Measurements from ENCODE around the gene NME5. TPM values are rescaled to one million over a fixed set of nuclear protein-coding genes. Genes with fewer than 3 reads are reported as not detected.

The NME5 gene, protein sequence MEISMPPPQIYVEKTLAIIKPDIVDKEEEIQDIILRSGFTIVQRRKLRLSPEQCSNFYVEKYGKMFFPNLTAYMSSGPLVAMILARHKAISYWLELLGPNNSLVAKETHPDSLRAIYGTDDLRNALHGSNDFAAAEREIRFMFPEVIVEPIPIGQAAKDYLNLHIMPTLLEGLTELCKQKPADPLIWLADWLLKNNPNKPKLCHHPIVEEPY
- total RNA-seq (1 to 10 TPM in 1 of 2 donors, under 1 TPM in 1; 0.58 to 2.1 TPM), polyA plus RNA-seq (1 to 10 TPM in 1 of 2 donors, not detected in 1; 2.6 TPM)
- long read RNA-seq, donor 1 = 0 reads
- long read RNA-seq, donor 2 = 0 reads

DNA sequence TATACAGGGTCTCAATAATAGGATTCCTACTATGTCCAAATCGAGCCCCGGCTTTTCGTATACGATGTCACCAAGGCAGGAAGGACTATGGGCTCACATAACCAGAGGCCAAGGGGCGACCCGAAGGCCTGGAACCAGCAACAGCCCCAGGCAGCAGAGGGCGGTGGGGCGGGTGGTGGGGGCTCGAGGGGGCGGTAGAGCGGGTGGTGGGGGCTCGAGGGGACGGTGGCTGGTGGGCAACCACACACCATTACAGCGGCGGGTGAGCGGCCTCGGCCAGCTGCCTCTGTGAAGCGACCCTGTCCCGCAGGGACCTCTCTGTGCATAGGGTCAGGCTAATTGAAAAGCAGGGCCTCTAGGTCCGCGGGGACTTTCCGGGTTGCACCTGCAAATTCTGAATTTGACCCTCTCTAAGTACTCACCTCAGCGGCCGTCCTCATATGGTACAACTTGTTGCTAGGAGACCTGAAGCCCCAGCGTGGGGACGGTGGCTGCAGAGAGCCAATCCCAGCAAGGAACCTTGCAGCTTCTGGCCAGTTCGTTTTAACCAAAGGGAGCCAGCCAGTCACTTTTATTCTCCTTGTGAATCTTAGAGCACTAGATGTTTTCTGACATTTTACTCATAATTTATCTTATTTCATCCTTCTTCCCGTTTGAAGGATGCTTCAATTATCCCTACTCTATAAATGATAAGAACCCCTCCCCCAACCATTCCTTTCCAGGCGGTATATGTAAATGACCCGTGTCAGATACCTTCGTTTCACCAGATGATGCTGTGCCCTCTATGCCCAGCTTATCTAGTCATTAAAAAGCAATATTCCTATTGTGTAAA is at the start of gene NME5:
Gene NME5, minus strand, starts transcription at position 480 of the 832 bp plus-strand sequence. CDS start 648 bp downstream, outside the sequence.
- intact Hi-C loops (cut with DNase I) = loop anchor here in 1 of 2 donors (10.0 kb wide), 2 partner anchors 364 to 484 kb away; no protein-coding TSS in a partner anchor
- peak; percentile 68 to 83 for DNase-seq
- ATAC-seq (ENCODE audit: low FRiP score) = peak; percentile 74
- Histone ChIP-seq H3K4me1 (ENCODE audit: control insufficient read depth in 1 of 2, insufficient read depth in 2 of 2, low read length in 2 of 2) (no peaks in the 10 kb centered on the region), H3K9me3 (ENCODE audit: control insufficient read depth, low read length) (no peaks in the 10 kb centered on the region), H3K36me3 (ENCODE audit: control insufficient read depth in 1 of 2, insufficient read depth in 2 of 2, low read length in 1 of 2) (no peaks in the 10 kb centered on the region), H3K27me3 (ENCODE audit: control insufficient read depth in 1 of 2, insufficient read depth in 2 of 2, low read length in 1 of 2) (no peaks in the 10 kb centered on the region), H3K27ac (ENCODE audit: low read depth in 1 of 2, low read length in 2 of 2) (no peak within 1 kb of the TSS), H3K4me3 (ENCODE audit: low read length in 2 of 2) (peak within 1 kb of the TSS in 1 of 2 donors; percentile 47)
- WGBS, 2 donors = 4 to 6% methylated on average over 31 of the region's 31 CpGs

DNA sequence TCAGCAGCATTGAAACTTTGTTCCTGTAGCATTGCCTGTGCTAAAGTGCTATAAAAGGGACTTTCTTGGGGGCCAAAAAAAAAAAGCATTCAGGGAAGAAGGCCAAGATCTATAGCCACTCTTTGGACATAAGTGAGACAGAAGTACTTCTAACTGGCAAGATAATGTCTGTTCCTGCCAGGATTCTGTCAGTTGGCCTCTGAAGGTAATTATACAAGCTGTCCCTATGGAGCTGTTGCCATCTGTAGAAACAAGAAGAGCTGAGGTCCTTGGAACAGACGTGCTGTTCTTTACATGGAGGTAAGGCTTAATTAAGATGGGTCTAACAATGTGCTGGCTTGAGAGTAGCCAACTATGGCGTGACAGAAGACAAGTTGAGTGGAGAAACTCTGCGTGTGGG is 49.4 kb upstream of the NME5 start:
- DNase-seq = no peak
- WGBS, 2 donors = 77 to 80% methylated on average over 3 of the region's 3 CpGs
- Histone ChIP-seq H3K4me1 (ENCODE audit: control insufficient read depth in 1 of 2, insufficient read depth in 2 of 2, low read length in 2 of 2) (no peaks in the 10 kb centered on the region), H3K36me3 (ENCODE audit: control insufficient read depth in 1 of 2, insufficient read depth in 2 of 2, low read length in 1 of 2) (peaks cover 15 to 16% of the 10 kb centered on the region in 2 donors), H3K27me3 (ENCODE audit: control insufficient read depth in 1 of 2, insufficient read depth in 2 of 2, low read length in 1 of 2) (no peaks in the 10 kb centered on the region), H3K4me3 (ENCODE audit: low read length in 2 of 2) (no peak overlapping the region), H3K27ac (ENCODE audit: low read depth in 1 of 2, low read length in 2 of 2) (no peak overlapping the region), H3K9me3 (ENCODE audit: control insufficient read depth, low read length) (no peaks in the 10 kb centered on the region)
- ATAC-seq (ENCODE audit: low FRiP score) = no peak
- intact Hi-C loops (cut with DNase I) = no loop called here

DNA sequence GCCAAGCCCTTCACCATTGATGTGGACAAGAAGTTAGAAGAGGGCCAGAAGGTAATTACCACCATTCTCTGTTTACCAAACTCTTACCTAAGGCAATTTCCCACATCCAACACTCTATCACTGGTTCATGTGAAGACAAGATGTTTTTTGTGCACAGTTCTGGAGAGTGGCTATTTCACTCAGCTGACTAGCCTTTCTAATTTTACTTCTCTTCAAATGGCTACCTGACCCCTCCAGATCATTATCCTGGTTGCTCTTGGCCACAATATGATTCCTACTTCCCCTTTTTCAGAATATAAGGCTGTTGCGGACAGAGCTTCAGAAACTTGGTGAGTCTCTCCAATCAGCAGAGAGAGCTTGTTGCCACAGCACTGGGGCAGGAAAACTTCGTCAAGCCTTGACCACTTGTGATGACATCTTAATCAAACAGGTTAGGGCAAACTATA is 46.8 kb upstream of the NME5 start:
- no peak for ATAC-seq (ENCODE audit: low FRiP score)
- Histone ChIP-seq H3K27ac (ENCODE audit: low read depth in 1 of 2, low read length in 2 of 2) (no peak overlapping the region), H3K36me3 (ENCODE audit: control insufficient read depth in 1 of 2, insufficient read depth in 2 of 2, low read length in 1 of 2) (peaks cover 11% of the 10 kb centered on the region in 2 donors), H3K4me3 (ENCODE audit: low read length in 2 of 2) (no peak overlapping the region), H3K4me1 (ENCODE audit: control insufficient read depth in 1 of 2, insufficient read depth in 2 of 2, low read length in 2 of 2) (no peaks in the 10 kb centered on the region), H3K9me3 (ENCODE audit: control insufficient read depth, low read length) (no peaks in the 10 kb centered on the region), H3K27me3 (ENCODE audit: control insufficient read depth in 1 of 2, insufficient read depth in 2 of 2, low read length in 1 of 2) (no peaks in the 10 kb centered on the region)
- 84 to 87% methylated on average over 2 of the region's 2 CpGs for WGBS, 2 donors
- intact Hi-C loops (cut with DNase I) = no loop called here
- no peak for DNase-seq

DNA sequence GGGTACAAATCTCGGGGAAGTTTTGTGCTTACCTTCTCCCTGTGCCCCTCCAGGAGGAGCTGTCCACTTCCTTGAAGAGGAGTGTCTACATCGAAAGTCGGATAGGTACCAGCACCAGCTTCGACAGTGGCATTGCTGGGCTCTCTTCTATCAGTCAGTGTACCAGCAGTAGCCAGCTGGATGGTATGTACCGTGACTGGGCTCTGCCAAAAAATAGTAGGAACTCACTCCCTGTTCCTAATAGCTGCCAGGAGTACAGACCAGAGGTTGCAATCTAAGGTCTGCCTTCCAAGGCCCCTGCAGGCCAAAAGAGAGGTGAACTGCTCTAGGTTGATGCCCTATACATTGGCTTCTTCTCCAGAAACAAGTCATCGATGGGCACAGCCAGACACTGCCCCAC is 43.6 kb upstream of the NME5 start:
- Histone ChIP-seq H3K27me3 (ENCODE audit: control insufficient read depth in 1 of 2, insufficient read depth in 2 of 2, low read length in 1 of 2) (no peaks in the 10 kb centered on the region), H3K4me1 (ENCODE audit: control insufficient read depth in 1 of 2, insufficient read depth in 2 of 2, low read length in 2 of 2) (no peaks in the 10 kb centered on the region), H3K27ac (ENCODE audit: low read depth in 1 of 2, low read length in 2 of 2) (no peak overlapping the region), H3K4me3 (ENCODE audit: low read length in 2 of 2) (no peak overlapping the region), H3K36me3 (ENCODE audit: control insufficient read depth in 1 of 2, insufficient read depth in 2 of 2, low read length in 1 of 2) (peaks cover 4% of the 10 kb centered on the region in 2 donors), H3K9me3 (ENCODE audit: control insufficient read depth, low read length) (no peaks in the 10 kb centered on the region)
- ATAC-seq (ENCODE audit: low FRiP score) (no peak), DNase-seq (no peak)
- intact Hi-C loops (cut with DNase I) = no loop called here
- WGBS, 2 donors = 85 to 86% methylated on average over 6 of the region's 6 CpGs

DNA sequence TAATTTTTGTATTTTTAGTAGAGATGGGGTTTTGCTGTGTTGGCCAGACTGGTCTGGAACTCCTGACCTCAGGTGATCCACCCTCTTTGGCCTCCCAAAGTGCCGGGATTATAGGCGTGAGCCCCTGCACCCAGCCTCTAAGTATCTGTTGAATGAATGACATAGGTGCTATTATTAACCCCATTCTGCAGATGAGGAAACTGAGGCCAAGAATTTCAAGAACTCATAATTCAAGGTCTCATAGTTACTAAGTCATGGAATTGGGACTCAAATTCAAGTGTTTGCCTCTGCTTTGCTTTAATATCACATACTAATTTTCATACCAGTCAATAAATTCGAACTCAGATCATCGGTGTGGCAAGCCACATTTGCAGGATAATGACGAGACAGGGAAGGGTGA is 41.6 kb upstream of the NME5 start:
- Histone ChIP-seq H3K4me1 (ENCODE audit: control insufficient read depth in 1 of 2, insufficient read depth in 2 of 2, low read length in 2 of 2) (no peaks in the 10 kb centered on the region), H3K27me3 (ENCODE audit: control insufficient read depth in 1 of 2, insufficient read depth in 2 of 2, low read length in 1 of 2) (no peaks in the 10 kb centered on the region), H3K9me3 (ENCODE audit: control insufficient read depth, low read length) (no peaks in the 10 kb centered on the region), H3K27ac (ENCODE audit: low read depth in 1 of 2, low read length in 2 of 2) (no peak overlapping the region), H3K36me3 (ENCODE audit: control insufficient read depth in 1 of 2, insufficient read depth in 2 of 2, low read length in 1 of 2) (peaks cover 4% of the 10 kb centered on the region in 2 donors), H3K4me3 (ENCODE audit: low read length in 2 of 2) (no peak overlapping the region)
- DNase-seq (no peak), ATAC-seq (ENCODE audit: low FRiP score) (no peak)
- intact Hi-C loops (cut with DNase I) = no loop called here
- 91 to 92% methylated on average over 5 of the region's 5 CpGs for WGBS, 2 donors

DNA sequence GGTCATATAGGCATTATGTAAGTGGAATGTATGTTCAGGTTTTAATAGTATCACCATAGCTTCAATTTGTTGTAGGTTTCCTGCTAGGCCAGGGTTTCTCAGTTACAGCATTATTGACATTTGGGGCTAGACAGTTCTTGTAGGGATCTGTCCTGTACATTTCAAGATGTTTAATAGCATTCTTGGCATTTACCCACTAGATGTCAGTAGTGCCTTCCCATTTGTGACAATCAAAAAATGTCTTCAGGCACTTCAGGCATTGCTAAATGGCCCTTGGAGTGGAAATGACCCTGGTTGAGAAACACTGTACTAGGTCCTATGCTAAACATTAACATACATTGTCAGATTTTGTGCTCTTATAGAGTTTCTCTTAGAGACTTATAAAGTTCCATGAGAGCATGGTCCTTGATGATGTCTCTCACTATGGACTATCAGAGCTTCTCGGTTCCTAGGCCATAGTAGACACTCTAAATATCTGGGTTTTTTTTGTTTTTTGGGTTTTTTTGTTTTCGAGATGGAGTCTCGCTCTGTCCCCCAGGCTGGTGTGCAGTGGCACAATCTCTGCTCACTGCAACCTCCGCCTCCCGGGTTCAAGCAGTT is 41.1 kb upstream of the NME5 start:
- intact Hi-C loops (cut with DNase I) = no loop called here
- no peaks in the 10 kb centered on the region for H3K9me3 ChIP-seq (ENCODE audit: control insufficient read depth, low read length)
- DNase-seq (no peak), ATAC-seq (ENCODE audit: low FRiP score) (no peak)
- no peak overlapping the region for H3K27ac ChIP-seq (ENCODE audit: low read depth in 1 of 2, low read length in 2 of 2)
- H3K4me1 ChIP-seq (ENCODE audit: control insufficient read depth in 1 of 2, insufficient read depth in 2 of 2, low read length in 2 of 2) = no peaks in the 10 kb centered on the region
- no peaks in the 10 kb centered on the region for H3K27me3 ChIP-seq (ENCODE audit: control insufficient read depth in 1 of 2, insufficient read depth in 2 of 2, low read length in 1 of 2)
- no peak overlapping the region for H3K4me3 ChIP-seq (ENCODE audit: low read length in 2 of 2)
- WGBS, 2 donors = 73 to 74% methylated on average over 5 of the region's 5 CpGs
- peaks cover under 1 to 2% of the 10 kb centered on the region in 2 donors for H3K36me3 ChIP-seq (ENCODE audit: control insufficient read depth in 1 of 2, insufficient read depth in 2 of 2, low read length in 1 of 2)

DNA sequence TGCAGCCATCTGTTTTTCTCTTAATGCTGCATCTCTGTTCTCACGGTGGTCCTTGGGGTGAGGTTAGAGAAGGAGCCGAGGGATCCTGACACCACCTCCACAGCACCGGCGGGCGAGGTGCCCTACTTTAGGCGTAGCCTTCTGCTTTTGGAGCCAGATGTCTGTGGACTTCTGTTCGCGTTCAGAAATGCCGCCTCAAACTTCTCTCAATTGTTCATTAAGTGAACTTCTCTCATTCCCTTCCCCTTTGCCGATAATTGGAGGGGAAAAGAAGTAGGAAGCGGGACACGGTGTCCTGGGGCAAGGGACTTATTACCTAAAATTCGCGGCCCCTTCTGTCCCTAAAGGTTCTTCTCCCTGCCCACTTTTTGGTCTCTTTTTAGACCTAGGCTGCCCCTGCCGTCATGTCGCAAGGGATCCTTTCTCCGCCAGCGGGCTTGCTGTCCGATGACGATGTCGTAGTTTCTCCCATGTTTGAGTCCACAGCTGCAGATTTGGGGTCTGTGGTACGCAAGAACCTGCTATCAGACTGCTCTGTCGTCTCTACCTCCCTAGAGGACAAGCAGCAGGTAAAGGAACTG is 40.1 kb upstream of the NME5 start:
- Histone ChIP-seq H3K27me3 (ENCODE audit: control insufficient read depth in 1 of 2, insufficient read depth in 2 of 2, low read length in 1 of 2) (no peaks in the 10 kb centered on the region), H3K36me3 (ENCODE audit: control insufficient read depth in 1 of 2, insufficient read depth in 2 of 2, low read length in 1 of 2) (peaks cover 0 to 1% of the 10 kb centered on the region in 2 donors), H3K9me3 (ENCODE audit: control insufficient read depth, low read length) (no peaks in the 10 kb centered on the region), H3K27ac (ENCODE audit: low read depth in 1 of 2, low read length in 2 of 2) (no peak overlapping the region), H3K4me1 (ENCODE audit: control insufficient read depth in 1 of 2, insufficient read depth in 2 of 2, low read length in 2 of 2) (no peaks in the 10 kb centered on the region), H3K4me3 (ENCODE audit: low read length in 2 of 2) (no peak overlapping the region)
- no peak for DNase-seq
- ATAC-seq (ENCODE audit: low FRiP score) = no peak
- WGBS, 2 donors = 1% methylated on average over 23 of the region's 23 CpGs
- intact Hi-C loops (cut with DNase I) = no loop called here

DNA sequence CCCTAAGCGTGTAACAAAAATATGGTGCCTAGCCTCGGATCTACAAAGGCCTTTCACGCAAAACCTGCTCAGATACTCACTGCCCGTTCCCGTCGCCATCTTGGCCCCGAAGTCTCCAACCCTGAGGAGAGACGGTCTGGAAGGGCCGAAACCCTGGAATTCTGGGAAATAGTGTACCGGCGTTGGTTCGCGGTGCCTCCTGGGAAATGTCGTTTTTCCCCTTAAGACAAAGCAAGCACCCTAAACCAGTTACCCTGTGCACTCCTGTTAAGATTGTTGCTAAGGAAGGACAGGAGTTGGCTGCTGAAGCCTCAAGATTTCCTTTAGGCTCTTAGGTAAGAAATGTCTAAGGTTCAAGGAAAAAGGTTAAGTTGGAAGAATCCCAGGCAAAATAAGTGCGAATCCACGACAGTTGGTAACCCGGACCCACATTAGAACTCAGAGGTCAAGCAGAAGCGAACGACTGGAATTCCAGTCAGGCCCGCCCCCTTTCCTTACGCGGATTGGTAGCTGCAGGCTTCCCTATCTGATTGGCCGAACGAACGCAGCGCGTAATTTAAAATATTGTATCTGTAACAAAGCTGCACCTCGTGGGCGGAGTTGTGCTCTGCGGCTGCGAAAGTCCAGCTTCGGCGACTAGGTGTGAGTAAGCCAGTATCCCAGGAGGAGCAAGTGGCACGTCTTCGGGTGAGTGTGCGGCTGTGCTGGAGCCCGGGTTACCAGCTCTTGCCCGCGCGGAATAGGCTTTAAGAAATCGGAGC is 39.5 kb upstream of the NME5 start, which contains the start of the genes BRD8 and KIF20A:
Gene BRD8, minus strand, starts transcription at position 115 of the 761 bp plus-strand sequence. Its CDS starts 16 bp downstream, at position 99.
Gene KIF20A, plus strand, starts transcription at position 597 of the 761 bp plus-strand sequence. CDS start 569 bp downstream, outside the sequence.
- no peaks in the 10 kb centered on the region for H3K27me3 ChIP-seq (ENCODE audit: control insufficient read depth in 1 of 2, insufficient read depth in 2 of 2, low read length in 1 of 2)
- H3K9me3 ChIP-seq (ENCODE audit: control insufficient read depth, low read length) = no peaks in the 10 kb centered on the region
- H3K4me1 ChIP-seq (ENCODE audit: control insufficient read depth in 1 of 2, insufficient read depth in 2 of 2, low read length in 2 of 2) = no peaks in the 10 kb centered on the region
- peak; percentile 95 to 98 for DNase-seq
- peak within 1 kb of the TSS; percentile 76 to 94 for H3K4me3 ChIP-seq (ENCODE audit: low read length in 2 of 2)
- H3K27ac ChIP-seq (ENCODE audit: low read depth in 1 of 2, low read length in 2 of 2) = peak within 1 kb of the TSS in 1 of 2 donors; percentile 80
- ATAC-seq (ENCODE audit: low FRiP score) = peak; percentile 98
- intact Hi-C loops (cut with DNase I) = no loop called here
- H3K36me3 ChIP-seq (ENCODE audit: control insufficient read depth in 1 of 2, insufficient read depth in 2 of 2, low read length in 1 of 2) = peaks cover 0 to 2% of the 10 kb centered on the region in 2 donors
- 0% methylated on average over 41 of the region's 41 CpGs for WGBS, 2 donors

Data from aorta (tissue), 5 donors.